Trophoblast cell (in vitro differentiated cells and primary cell): ENCODE results near the gene TSN.
"Not testable (repeated sequence)": the region's sequence is repeated elsewhere in the genome, so short reads cannot be mapped to it uniquely, and the experiment has no call there.

ENCODE experiments used
- DNase-seq, 2 donors: peaks; one replicate each; pipeline ENCODE4 v3.0.0-alpha.2; 2016
- H2AFZ ChIP-seq: 2 replicates; pipeline ENCODE4 v1.6.1; 2013; ENCODE audit warnings: low read length, moderate library complexity, mild to moderate bottlenecking; ENCODE audit not compliant: insufficient read depth, poor library complexity
- H2AK5ac ChIP-seq: 2 replicates; pipeline ENCODE4 v1.6.1; 2013; ENCODE audit warnings: mild to moderate bottlenecking, low read length
- H2BK120ac ChIP-seq: 2 replicates; pipeline ENCODE4 v1.6.1; 2013; ENCODE audit warnings: low read length, mild to moderate bottlenecking, moderate library complexity; ENCODE audit not compliant: insufficient read depth, poor library complexity
- H2BK12ac ChIP-seq: 2 replicates; pipeline ENCODE4 v1.6.1; 2013; ENCODE audit warnings: mild to moderate bottlenecking, low read length, moderate library complexity
- H2BK5ac ChIP-seq: 2 replicates; pipeline ENCODE4 v1.6.1; 2013; ENCODE audit warnings: low read length, low read depth, moderate library complexity, mild to moderate bottlenecking; ENCODE audit not compliant: poor library complexity
- H3K14ac ChIP-seq: 2 replicates; pipeline ENCODE4 v1.6.1; 2013; ENCODE audit warnings: mild to moderate bottlenecking, low read length
- H3K18ac ChIP-seq: 2 replicates; pipeline ENCODE4 v1.6.1; 2013; ENCODE audit warnings: mild to moderate bottlenecking, low read length
- H3K23ac ChIP-seq: 2 replicates; pipeline ENCODE4 v1.6.1; 2013; ENCODE audit warnings: low read length
- H3K27ac ChIP-seq: 2 replicates; pipeline ENCODE4 v1.5.1; 2013; ENCODE audit warnings: low read depth, mild to moderate bottlenecking, inconsistent platforms, low read length, moderate library complexity
- H3K27me3 ChIP-seq: 2 replicates; pipeline ENCODE4 v1.6.1; 2013; ENCODE audit warnings: inconsistent platforms, mild to moderate bottlenecking, low read length, moderate library complexity; ENCODE audit not compliant: insufficient read depth
- H3K36me3 ChIP-seq, 2 experiments: 1 replicate in 1 of 2; 2 replicates in 1 of 2; pipeline ENCODE4 v1.6.1; 2013; ENCODE audit warnings: low read length in 2 of 2, mild to moderate bottlenecking in 2 of 2, moderate library complexity in 1 of 2; ENCODE audit not compliant: insufficient read depth in 2 of 2, control insufficient read depth in 1 of 2
- H3K4ac ChIP-seq: 2 replicates; pipeline ENCODE4 v1.6.1; 2013; ENCODE audit warnings: low read depth, mild to moderate bottlenecking, low read length, moderate library complexity
- H3K4me1 ChIP-seq, 2 experiments: 1 replicate in 1 of 2; 2 replicates in 1 of 2; pipeline ENCODE4 v1.6.1; 2013; ENCODE audit warnings: low read length in 2 of 2, mild to moderate bottlenecking in 2 of 2, moderate library complexity in 1 of 2; ENCODE audit not compliant: insufficient read depth in 2 of 2, control insufficient read depth in 1 of 2
- H3K4me2 ChIP-seq: 2 replicates; pipeline ENCODE4 v1.6.1; 2013; ENCODE audit warnings: inconsistent platforms, mild to moderate bottlenecking, low read length, moderate library complexity
- H3K4me3 ChIP-seq: 2 replicates; pipeline ENCODE4 v1.5.1; 2013; ENCODE audit warnings: mild to moderate bottlenecking, low read depth, low read length, inconsistent platforms
- H3K79me1 ChIP-seq: one replicate; pipeline ENCODE4 v1.6.1; 2013; ENCODE audit warnings: low read length
- H3K79me2 ChIP-seq: 2 replicates; pipeline ENCODE4 v1.6.1; 2013; ENCODE audit warnings: low read length, mild to moderate bottlenecking; ENCODE audit not compliant: control insufficient read depth, insufficient read depth, poor library complexity
- H3K9ac ChIP-seq: 2 replicates; pipeline ENCODE4 v1.6.1; 2013; ENCODE audit warnings: mild to moderate bottlenecking, low read length
- H3K9me3 ChIP-seq: 2 replicates; pipeline ENCODE4 v1.6.1; 2013; ENCODE audit warnings: low read depth, mild to moderate bottlenecking, control low read depth, inconsistent platforms, low read length; ENCODE audit not compliant: insufficient read depth
- H4K12ac ChIP-seq: 2 replicates; pipeline ENCODE4 v1.6.1; 2013; ENCODE audit warnings: low read depth, mild to moderate bottlenecking, low read length, moderate library complexity
- H4K8ac ChIP-seq: 2 replicates; pipeline ENCODE4 v1.6.1; 2013; ENCODE audit warnings: low read depth, mild to moderate bottlenecking, low read length, moderate library complexity
- H4K91ac ChIP-seq: one replicate; pipeline ENCODE4 v1.6.1; 2013; ENCODE audit warnings: low read depth, mild to moderate bottlenecking, low read length, moderate library complexity
- WGBS: extraction: QIAGEN DNeasy Blood & Tissue Kit; methylation state at CpG from one replicate; pipeline ENCODE4 v1.1.7; 2013; ENCODE audit warnings: missing lambda C conversion rate; ENCODE audit not compliant: insufficient read length, insufficient coverage; ENCODE audit errors: extremely low coverage; 5-methylcytosine and 5-hydroxymethylcytosine counted together

Gene TSN

DNA sequence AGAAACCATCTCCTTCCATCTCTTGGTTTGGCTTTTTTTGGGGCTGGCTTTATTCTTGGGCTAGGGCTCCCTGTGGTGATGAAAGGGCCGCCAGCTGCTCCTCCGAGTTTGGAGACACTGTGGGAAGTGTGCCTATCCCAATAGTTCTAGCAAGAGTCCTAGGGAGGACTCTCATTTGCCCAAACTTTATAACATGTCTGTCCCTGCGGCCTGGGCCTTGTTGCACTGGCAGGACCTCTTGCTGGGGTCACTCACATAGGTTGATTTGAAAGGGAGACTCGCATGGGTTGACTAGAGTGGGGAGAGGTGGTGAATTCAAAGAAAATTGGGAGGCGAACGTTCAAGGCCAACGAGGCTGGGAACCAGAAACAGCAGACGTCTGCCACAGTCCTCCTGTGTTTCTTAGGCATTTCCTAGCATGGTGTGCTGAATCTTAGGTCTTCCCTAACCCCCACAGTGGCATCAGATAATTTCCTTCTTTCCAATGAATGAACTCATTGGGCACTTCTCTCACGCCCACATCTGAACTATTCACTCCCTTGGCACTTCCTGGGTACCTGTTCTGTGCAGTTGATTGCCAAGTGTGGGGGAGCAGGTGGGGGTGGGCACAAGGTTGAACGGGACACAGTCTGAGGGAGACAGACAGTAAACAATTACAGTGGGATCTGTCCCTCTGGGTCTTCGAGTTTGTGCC is 45.5 kb upstream of the TSN start:
- no peak overlapping the region for H3K4me3 ChIP-seq
- H3K23ac ChIP-seq, result no peak overlapping the region
- H3K4ac ChIP-seq, result no peak overlapping the region
- no peak overlapping the region for H4K91ac ChIP-seq
- no peaks in the 10 kb centered on the region for H3K4me1 ChIP-seq
- H3K9ac ChIP-seq, result no peak overlapping the region
- no peak overlapping the region for H3K14ac ChIP-seq
- DNase-seq, result no peak
- no peak overlapping the region for H2AK5ac ChIP-seq
- no peaks in the 10 kb centered on the region for H3K27me3 ChIP-seq
- H3K36me3 ChIP-seq, result no peaks in the 10 kb centered on the region
- no peaks in the 10 kb centered on the region for H3K9me3 ChIP-seq
- H2BK5ac ChIP-seq, result no peak overlapping the region
- no peak overlapping the region for H3K27ac ChIP-seq
- H3K18ac ChIP-seq, result no peak overlapping the region
- no peak overlapping the region for H4K12ac ChIP-seq
- no peak overlapping the region for H2AFZ ChIP-seq
- no CpG with 5 or more reads among the region's 11 CpGs for WGBS
- no peaks in the 10 kb centered on the region for H3K79me2 ChIP-seq
- no peak overlapping the region for H2BK120ac ChIP-seq
- H3K79me1 ChIP-seq, result no peaks in the 10 kb centered on the region
- H3K4me2 ChIP-seq, result no peak overlapping the region
- H4K8ac ChIP-seq, result no peak overlapping the region
- no peak overlapping the region for H2BK12ac ChIP-seq

GRCh38 chr2:121710470-121711170 is 44.8 kb upstream of the TSN start:
- no peak overlapping the region for H3K4me3 ChIP-seq
- H3K4me1 ChIP-seq, result no peaks in the 10 kb centered on the region
- H4K91ac ChIP-seq, result no peak overlapping the region
- H3K36me3 ChIP-seq, result no peaks in the 10 kb centered on the region
- no peak for DNase-seq
- no peak overlapping the region for H4K12ac ChIP-seq
- H3K14ac ChIP-seq, result no peak overlapping the region
- no peak overlapping the region for H2AK5ac ChIP-seq
- WGBS, result no CpG with 5 or more reads among the region's 7 CpGs
- no peak overlapping the region for H2BK5ac ChIP-seq
- no peaks in the 10 kb centered on the region for H3K79me2 ChIP-seq
- no peak overlapping the region for H2BK12ac ChIP-seq
- H2AFZ ChIP-seq, result no peak overlapping the region
- H3K23ac ChIP-seq, result no peak overlapping the region
- no peaks in the 10 kb centered on the region for H3K9me3 ChIP-seq
- H3K9ac ChIP-seq, result no peak overlapping the region
- H2BK120ac ChIP-seq, result no peak overlapping the region
- H3K27me3 ChIP-seq, result no peaks in the 10 kb centered on the region
- H3K18ac ChIP-seq, result no peak overlapping the region
- H3K79me1 ChIP-seq, result no peaks in the 10 kb centered on the region
- no peak overlapping the region for H3K4me2 ChIP-seq
- no peak overlapping the region for H3K27ac ChIP-seq
- no peak overlapping the region for H3K4ac ChIP-seq
- H4K8ac ChIP-seq, result no peak overlapping the region

DNA sequence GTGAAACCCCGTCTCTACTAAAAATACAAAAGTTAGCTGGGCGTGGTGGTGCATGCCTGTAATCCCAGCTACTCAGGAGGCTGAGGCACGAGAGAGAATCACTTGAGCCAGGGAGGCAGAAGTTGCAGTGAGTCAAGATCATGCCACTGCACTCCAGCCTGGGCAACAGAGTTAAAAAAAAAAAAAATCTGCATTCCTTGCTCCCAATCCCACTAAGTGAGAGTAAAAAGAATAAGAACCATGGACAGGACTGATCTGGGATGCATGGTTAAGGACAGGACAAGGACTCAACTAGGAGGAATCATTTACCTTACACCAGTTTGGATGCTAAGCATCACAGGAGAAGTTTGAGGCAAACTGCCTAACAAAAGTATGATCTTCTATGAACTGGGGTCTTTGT is 44.0 kb upstream of the TSN start:
- H4K8ac ChIP-seq, H3K27ac ChIP-seq, H3K4ac ChIP-seq, H2AK5ac ChIP-seq, H2BK120ac ChIP-seq, H2BK12ac ChIP-seq, H3K9ac ChIP-seq, H3K23ac ChIP-seq, H3K4me3 ChIP-seq, H4K91ac ChIP-seq, H3K14ac ChIP-seq, DNase-seq, H3K79me2 ChIP-seq, H3K4me2 ChIP-seq, H3K9me3 ChIP-seq, H2BK5ac ChIP-seq, H3K27me3 ChIP-seq, H2AFZ ChIP-seq, H3K18ac ChIP-seq, H3K36me3 ChIP-seq, H3K79me1 ChIP-seq, H3K4me1 ChIP-seq, H4K12ac ChIP-seq: not testable (repeated sequence)
- no CpG with 5 or more reads among the region's 3 CpGs for WGBS

DNA sequence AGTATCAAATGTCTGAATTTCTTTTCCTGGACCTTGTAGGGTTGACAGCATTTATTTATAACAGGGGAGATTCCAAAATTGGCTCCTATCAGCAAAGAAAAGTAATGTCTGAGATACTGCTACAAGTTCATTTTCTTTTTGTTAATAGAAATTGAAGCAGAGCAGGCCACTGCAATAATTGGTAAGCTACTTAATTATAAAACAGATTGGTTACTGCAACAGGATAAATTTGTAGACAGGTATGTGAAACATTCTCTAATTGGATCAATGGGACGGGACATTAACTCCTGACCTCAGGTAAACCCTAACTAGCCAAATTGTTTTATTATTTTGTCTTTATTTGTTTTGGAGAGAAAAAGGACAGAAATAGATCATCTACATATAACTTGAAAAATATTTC is 39.3 kb upstream of the TSN start:
- Histone ChIP-seq H4K8ac (no peak overlapping the region), H2AFZ (no peak overlapping the region), H3K9ac (no peak overlapping the region), H3K4ac (no peak overlapping the region), H3K4me1 (no peaks in the 10 kb centered on the region), H3K79me1 (no peaks in the 10 kb centered on the region), H2AK5ac (no peak overlapping the region), H3K23ac (no peak overlapping the region), H2BK5ac (no peak overlapping the region), H3K4me2 (no peak overlapping the region), H2BK12ac (no peak overlapping the region), H3K14ac (no peak overlapping the region), H3K9me3 (no peaks in the 10 kb centered on the region), H3K36me3 (no peaks in the 10 kb centered on the region), H3K4me3 (no peak overlapping the region), H3K27me3 (no peaks in the 10 kb centered on the region), H3K79me2 (no peaks in the 10 kb centered on the region), H4K91ac (no peak overlapping the region), H4K12ac (no peak overlapping the region), H3K18ac (no peak overlapping the region), H2BK120ac (no peak overlapping the region), H3K27ac (no peak overlapping the region)
- no CpG with 5 or more reads among the region's 1 CpG for WGBS
- no peak for DNase-seq
